SK-N-SH treated with all-trans-retinoic acid at 6 μM for 48 hours (cell line): ENCODE data around the gene ZNF84.

Experiments
- PPARA ChIP-seq: fragments of 250-450 bp; sonication (Bioruptor Pico); IDR thresholded peaks from 2 replicates; pipeline ENCODE4 v1.5.0; 2020; ENCODE audit warnings: mild to moderate bottlenecking, borderline replicate concordance
- TCF4 ChIP-seq: fragments of 250-450 bp; sonication (Bioruptor Pico); IDR thresholded peaks from 2 replicates; pipeline ENCODE4 v1.8.0; 2021; ENCODE audit warnings: mild to moderate bottlenecking, moderate library complexity, borderline replicate concordance
- ZFP30 ChIP-seq: fragments of 450-650 bp; formaldehyde crosslinking; IDR thresholded peaks from 2 replicates; pipeline ENCODE4 v1.5.0; 2022; ENCODE audit warnings: mild to moderate bottlenecking, moderate library complexity

- TF ChIP-seq PPARA (no peak), ZFP30 (CRISPR knock-in tag) (no peak), TCF4 (no peak)
Observed at GRCh38 chr12:133080026-133080367, 42.7 kb downstream of the ZNF84 start.
